Breast epithelium (tissue), 4 donors: Measurements from ENCODE around the gene GNAQ. TPM values are rescaled to one million over a fixed set of nuclear protein-coding genes. Genes with fewer than 3 reads are reported as not detected.

Source experiments
- DNase-seq, 2 donors: peaks; one replicate each; pipeline ENCODE4 v3.0.0-alpha.2; 2019; ENCODE audit warnings: low spot score in 2 of 2
- H3K27ac ChIP-seq, 2 donors: fragments of 200-600 bp; sonication (generic) in 1 of 2; one replicate each; pipeline ENCODE4 v1.5.1; 2016 to 2019; ENCODE audit warnings: mild to moderate bottlenecking in 1 of 2
- H3K27me3 ChIP-seq, 2 donors: fragments of 200-600 bp; sonication (generic) in 1 of 2; one replicate each; pipeline versions ENCODE4 v1.5.1 to v1.6.0; 2017 to 2019; ENCODE audit warnings: control low read depth in 1 of 2, mild to moderate bottlenecking in 1 of 2
- H3K36me3 ChIP-seq: fragments of 200-600 bp; one replicate; pipeline ENCODE4 v1.5.1; 2019
- H3K4me1 ChIP-seq, 2 donors: fragments of 200-600 bp; sonication (generic); one replicate each; pipeline ENCODE4 v1.5.1; 2016 to 2019; ENCODE audit warnings: control low read depth in 1 of 2
- H3K4me3 ChIP-seq, 3 donors: fragments of 200-600 bp; sonication (generic); 1 replicate in 2 of 3; 2 replicates in 1 of 3; pipeline ENCODE4 v1.5.1; 2016 to 2019; ENCODE audit warnings: mild to moderate bottlenecking in 3 of 3, moderate library complexity in 2 of 3
- H3K9me3 ChIP-seq, 2 donors: fragments of 200-600 bp; sonication (generic) in 1 of 2; one replicate each; pipeline ENCODE4 v1.5.1; 2016 to 2019; ENCODE audit warnings: control low read depth in 1 of 2
- CTCF ChIP-seq, 3 donors: fragments of 450-650 bp; IDR thresholded peaks; one replicate each; pipeline ENCODE4 v1.5.1; 2016 to 2017; ENCODE audit warnings: antibody characterized with exemption in 3 of 3, mild to moderate bottlenecking in 3 of 3, moderate library complexity in 3 of 3
- POLR2A ChIP-seq: fragments of 450-650 bp; IDR thresholded peaks from one replicate; pipeline ENCODE4 v1.6.1; 2016; ENCODE audit warnings: antibody characterized with exemption, mild to moderate bottlenecking, moderate library complexity
- POLR2AphosphoS5 ChIP-seq, 3 donors: sonication (generic); formaldehyde crosslinking; IDR thresholded peaks; one replicate each; pipeline ENCODE4 v1.6.1; 2017; ENCODE audit warnings: antibody characterized with exemption in 3 of 3
- intact Hi-C: fragments of 100-400 bp; cut with DNase I; formaldehyde crosslinking; loops from one replicate; pipeline ENCODE4 v1.15.1; 2023; ENCODE audit warnings: low total_unique reads
- total RNA-seq, 3 donors: library from RNA; depleted of rRNA; stranded (reverse); fragments of >200 nt; gene quantifications; one replicate each; pipeline ENCODE4 v1.1.0, GENCODE V29; 2016

GNAQ gene
- total RNA-seq, 3 donors from 2014 or later, result 39.0 to 49.3 (median 47.2) TPM

GRCh38 chr9:77802515-77803293 is 228.9 kb downstream of the GNAQ start:
- DNase-seq, result no peak
- Histone ChIP-seq H3K4me1 (peaks cover 0 to 6% of the 10 kb centered on the region in 2 donors), H3K27me3 (no peaks in the 10 kb centered on the region), H3K27ac (peak overlapping the region in 1 of 2 donors; percentile 1), H3K4me3 (no peak overlapping the region), H3K36me3 (no peaks in the 10 kb centered on the region), H3K9me3 (no peaks in the 10 kb centered on the region)
- TF ChIP-seq CTCF (IDR thresholded peaks at IDR 0.05), result no peak
- no peak for TF ChIP-seq POLR2A
- TF ChIP-seq POLR2AphosphoS5 (IDR thresholded peaks at IDR 0.05), result no peak
- intact Hi-C loops, result no loop called here

- no peak for TF ChIP-seq POLR2A
- Histone ChIP-seq H3K4me1 (peaks cover 0 to 6% of the 10 kb centered on the region in 2 donors), H3K36me3 (no peaks in the 10 kb centered on the region), H3K4me3 (no peak overlapping the region), H3K27me3 (no peaks in the 10 kb centered on the region), H3K27ac (no peak overlapping the region), H3K9me3 (no peaks in the 10 kb centered on the region)
- DNase-seq, result no peak
- intact Hi-C loops, result no loop called here
Observed at GRCh38 chr9:77802064-77802463, 229.5 kb downstream of the GNAQ start.

GRCh38 chr9:77800924-77801551 is 230.6 kb downstream of the GNAQ start:
- no peak for DNase-seq
- Histone ChIP-seq H3K4me1 (peaks cover 0 to 4% of the 10 kb centered on the region in 2 donors), H3K9me3 (no peaks in the 10 kb centered on the region), H3K36me3 (no peaks in the 10 kb centered on the region), H3K4me3 (no peak overlapping the region), H3K27ac (no peak overlapping the region), H3K27me3 (no peaks in the 10 kb centered on the region)
- TF ChIP-seq CTCF (IDR thresholded peaks at IDR 0.05) (no peak), POLR2AphosphoS5 (IDR thresholded peaks at IDR 0.05) (no peak), POLR2A (no peak)
- intact Hi-C loops, result no loop called here

- Histone ChIP-seq H3K4me3 (no peak overlapping the region), H3K27me3 (no peaks in the 10 kb centered on the region), H3K27ac (no peak overlapping the region), H3K9me3 (no peaks in the 10 kb centered on the region), H3K36me3 (no peaks in the 10 kb centered on the region), H3K4me1 (no peaks in the 10 kb centered on the region)
- TF ChIP-seq POLR2AphosphoS5 (IDR thresholded peaks at IDR 0.05) (no peak), POLR2A (no peak), CTCF (IDR thresholded peaks at IDR 0.05) (no peak)
- DNase-seq, result no peak
- intact Hi-C loops, result no loop called here
Observed at GRCh38 chr9:77798140-77798539, 233.5 kb downstream of the GNAQ start.

- H3K4me3 ChIP-seq, result no peak overlapping the region
- H3K4me1 ChIP-seq, result no peaks in the 10 kb centered on the region
- TF ChIP-seq CTCF (IDR thresholded peaks at IDR 0.05), result no peak
- TF ChIP-seq POLR2AphosphoS5 (IDR thresholded peaks at IDR 0.05), result no peak
- no peak for TF ChIP-seq POLR2A
- intact Hi-C loops, result no loop called here
- no peaks in the 10 kb centered on the region for H3K36me3 ChIP-seq
- no peaks in the 10 kb centered on the region for H3K9me3 ChIP-seq
- H3K27ac ChIP-seq, result no peak overlapping the region
- no peaks in the 10 kb centered on the region for H3K27me3 ChIP-seq
- no peak for DNase-seq
Observed at GRCh38 chr9:77794985-77795384, 236.6 kb downstream of the GNAQ start.
